Right atrium auricular region (tissue), 2 donors: Measurements from ENCODE around the gene AGXT2. TPM values are rescaled to one million over a fixed set of nuclear protein-coding genes. Genes with fewer than 3 reads are reported as not detected.
A peak's percentile ranks its signal among the peaks of the same experiment; 100 is the strongest.

Experiments
- DNase-seq: peaks from one replicate; pipeline ENCODE4 v3.0.0-alpha.2; 2019; ENCODE audit warnings: low spot score
- H3K27ac ChIP-seq, 2 donors: fragments of 200-600 bp; sonication (generic); 1 replicate in 1 of 2; 2 replicates in 1 of 2; pipeline ENCODE4 v1.5.1; 2016 to 2019
- H3K27me3 ChIP-seq, 2 donors: fragments of 200-600 bp; sonication (generic); one replicate each; pipeline versions ENCODE4 v1.5.1 to v1.6.0; 2017 to 2019
- H3K36me3 ChIP-seq: fragments of 200-600 bp; sonication (generic); one replicate; pipeline ENCODE4 v1.5.1; 2016
- H3K4me1 ChIP-seq, 2 donors: fragments of 200-600 bp; sonication (generic); one replicate each; pipeline versions ENCODE4 v1.5.1 to v1.6.0; 2017 to 2019
- H3K4me3 ChIP-seq, 2 donors: fragments of 200-600 bp; sonication (generic); 1 replicate in 1 of 2; 2 replicates in 1 of 2; pipeline ENCODE4 v1.5.1; 2017 to 2019; ENCODE audit warnings: mild to moderate bottlenecking in 1 of 2, moderate library complexity in 1 of 2
- H3K9me3 ChIP-seq, 2 donors: fragments of 200-600 bp; sonication (generic); one replicate each; pipeline ENCODE4 v1.5.1; 2019
- total RNA-seq, 2 donors: library from RNA; depleted of rRNA; stranded (reverse); fragments of >200 nt; gene quantifications; one replicate each; pipeline ENCODE4 v1.1.0, GENCODE V29; 2016
- TF ChIP-seq, protein P1 (sequence below), 2 donors: fragments of 200-600 bp; sonication (generic); IDR thresholded peaks; one replicate each; pipeline ENCODE4 v1.5.1; 2019; ENCODE audit warnings: antibody characterized with exemption in 2 of 2

Gene AGXT2
- total RNA-seq, 2 donors from 2014 or later = not detected

DNA sequence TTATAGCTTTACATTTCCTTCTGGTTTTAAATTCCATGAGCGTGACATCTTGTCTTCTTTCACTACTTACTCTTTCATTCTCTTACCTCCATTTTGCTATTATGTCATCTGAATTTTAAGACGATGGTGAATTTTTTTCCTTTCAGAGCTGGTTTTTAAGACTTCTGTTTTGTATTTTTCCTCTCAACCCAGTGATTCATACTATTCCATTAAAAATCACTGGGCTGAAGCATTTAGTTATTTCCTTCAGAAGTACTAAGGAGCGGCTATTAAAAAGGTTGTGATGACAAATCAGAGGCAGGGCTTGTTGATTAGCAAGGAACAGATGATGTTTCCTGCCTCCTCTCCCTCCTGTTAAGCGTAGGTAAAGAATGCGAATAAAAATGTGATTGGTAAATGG lies 16.5 kb downstream of the AGXT2 start:
- no peaks in the 10 kb centered on the region for H3K27me3 ChIP-seq
- TF ChIP-seq, protein P1, sequence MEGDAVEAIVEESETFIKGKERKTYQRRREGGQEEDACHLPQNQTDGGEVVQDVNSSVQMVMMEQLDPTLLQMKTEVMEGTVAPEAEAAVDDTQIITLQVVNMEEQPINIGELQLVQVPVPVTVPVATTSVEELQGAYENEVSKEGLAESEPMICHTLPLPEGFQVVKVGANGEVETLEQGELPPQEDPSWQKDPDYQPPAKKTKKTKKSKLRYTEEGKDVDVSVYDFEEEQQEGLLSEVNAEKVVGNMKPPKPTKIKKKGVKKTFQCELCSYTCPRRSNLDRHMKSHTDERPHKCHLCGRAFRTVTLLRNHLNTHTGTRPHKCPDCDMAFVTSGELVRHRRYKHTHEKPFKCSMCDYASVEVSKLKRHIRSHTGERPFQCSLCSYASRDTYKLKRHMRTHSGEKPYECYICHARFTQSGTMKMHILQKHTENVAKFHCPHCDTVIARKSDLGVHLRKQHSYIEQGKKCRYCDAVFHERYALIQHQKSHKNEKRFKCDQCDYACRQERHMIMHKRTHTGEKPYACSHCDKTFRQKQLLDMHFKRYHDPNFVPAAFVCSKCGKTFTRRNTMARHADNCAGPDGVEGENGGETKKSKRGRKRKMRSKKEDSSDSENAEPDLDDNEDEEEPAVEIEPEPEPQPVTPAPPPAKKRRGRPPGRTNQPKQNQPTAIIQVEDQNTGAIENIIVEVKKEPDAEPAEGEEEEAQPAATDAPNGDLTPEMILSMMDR (IDR thresholded peaks at IDR 0.05) = no peak
- DNase-seq = no peak

DNA sequence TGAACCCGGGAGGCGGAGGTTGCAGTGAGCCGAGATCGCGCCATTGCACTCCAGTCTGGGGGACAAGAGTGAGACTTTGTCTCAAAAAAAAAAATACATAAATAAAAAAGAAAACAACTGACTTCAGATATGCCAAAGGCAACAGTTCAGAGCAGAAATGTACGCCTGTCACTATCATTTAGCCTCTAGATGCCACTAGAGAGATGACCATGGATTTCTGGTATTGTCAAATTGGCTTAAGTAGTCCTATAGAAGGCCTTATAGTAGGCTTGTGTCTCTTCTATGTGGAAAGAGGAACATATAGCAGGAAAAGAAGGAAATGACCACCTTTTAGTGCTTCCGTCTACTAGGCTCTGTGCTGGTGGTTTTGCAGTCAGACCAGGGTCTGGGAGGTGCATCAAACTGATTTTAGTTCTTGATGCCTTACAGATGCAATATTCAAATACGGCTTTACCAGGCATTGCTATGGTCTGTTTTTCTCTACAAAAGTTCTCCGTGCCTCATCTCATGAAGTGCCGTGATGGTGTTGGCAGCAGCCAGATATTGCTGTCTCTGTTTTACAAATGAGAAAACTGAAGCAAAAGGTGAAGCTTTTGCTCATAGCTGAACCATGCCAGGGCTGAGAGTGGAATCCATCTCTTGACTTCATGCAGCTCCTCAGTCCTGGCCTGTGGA lies 17.2 kb downstream of the AGXT2 start:
- TF ChIP-seq, protein P1 (IDR thresholded peaks at IDR 0.05) = no peak
- no peaks in the 10 kb centered on the region for H3K9me3 ChIP-seq
- no peak overlapping the region for H3K27ac ChIP-seq
- H3K4me1 ChIP-seq = no peaks in the 10 kb centered on the region
- no peak overlapping the region for H3K4me3 ChIP-seq
- no peaks in the 10 kb centered on the region for H3K36me3 ChIP-seq
- no peak for DNase-seq
- H3K27me3 ChIP-seq = no peaks in the 10 kb centered on the region

More for the DNA sequence above, 16.5 kb downstream of the AGXT2 start:
- no peak overlapping the region for H3K4me3 ChIP-seq
- H3K9me3 ChIP-seq = no peaks in the 10 kb centered on the region
- no peaks in the 10 kb centered on the region for H3K36me3 ChIP-seq
- H3K27ac ChIP-seq = no peak overlapping the region
- H3K4me1 ChIP-seq = no peaks in the 10 kb centered on the region

DNA sequence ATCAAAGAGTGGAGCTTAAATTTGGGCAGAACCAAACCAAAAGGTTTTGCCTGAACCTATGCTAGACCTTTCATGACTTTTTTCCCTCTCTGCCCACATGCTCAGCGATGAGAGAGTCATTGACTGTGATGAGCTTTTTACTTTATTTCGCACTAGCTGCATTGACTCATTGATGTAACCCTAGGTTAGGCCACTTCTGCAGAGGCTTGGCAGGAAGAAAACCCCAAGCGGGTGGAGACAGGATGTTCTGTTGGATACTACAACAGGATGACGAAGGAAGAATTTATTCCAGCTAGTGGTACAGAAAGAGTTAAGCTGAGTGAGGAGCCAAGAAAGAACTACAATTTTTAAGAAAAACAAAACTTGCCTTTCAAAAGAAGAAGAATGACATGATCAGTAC lies 18.4 kb downstream of the AGXT2 start:
- no peaks in the 10 kb centered on the region for H3K4me1 ChIP-seq
- no peak overlapping the region for H3K4me3 ChIP-seq
- H3K27me3 ChIP-seq = no peaks in the 10 kb centered on the region
- TF ChIP-seq, protein P1 (IDR thresholded peaks at IDR 0.05) = no peak
- DNase-seq = no peak
- H3K27ac ChIP-seq = no peak overlapping the region
- H3K9me3 ChIP-seq = no peaks in the 10 kb centered on the region
- no peaks in the 10 kb centered on the region for H3K36me3 ChIP-seq

DNA sequence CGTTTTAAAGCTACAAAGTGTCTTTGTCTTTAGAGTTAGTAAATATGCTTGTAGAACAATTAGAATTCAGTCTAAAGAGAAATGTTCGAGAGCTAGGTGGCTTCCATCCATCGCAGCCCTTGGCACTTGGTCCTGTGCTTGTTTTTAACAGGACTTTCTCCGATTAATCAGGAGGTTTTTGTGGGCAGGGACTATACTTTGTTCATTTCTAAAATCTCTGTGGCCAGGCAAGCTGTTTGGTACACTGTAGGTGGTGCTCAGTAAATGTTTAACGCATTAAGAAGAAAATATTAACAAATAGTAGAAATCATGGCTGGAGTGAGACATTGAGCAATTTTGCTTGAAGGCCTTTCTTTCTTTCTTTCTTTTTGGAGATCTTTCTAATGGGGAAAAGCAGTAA lies 20.8 kb downstream of the AGXT2 start:
- Histone ChIP-seq H3K27me3 (no peaks in the 10 kb centered on the region), H3K4me1 (no peaks in the 10 kb centered on the region), H3K9me3 (no peaks in the 10 kb centered on the region), H3K4me3 (no peak overlapping the region), H3K36me3 (no peaks in the 10 kb centered on the region), H3K27ac (peak overlapping the region in 1 of 2 donors; percentile 75)
- TF ChIP-seq, protein P1 (IDR thresholded peaks at IDR 0.05) = no peak
- DNase-seq = no peak

DNA sequence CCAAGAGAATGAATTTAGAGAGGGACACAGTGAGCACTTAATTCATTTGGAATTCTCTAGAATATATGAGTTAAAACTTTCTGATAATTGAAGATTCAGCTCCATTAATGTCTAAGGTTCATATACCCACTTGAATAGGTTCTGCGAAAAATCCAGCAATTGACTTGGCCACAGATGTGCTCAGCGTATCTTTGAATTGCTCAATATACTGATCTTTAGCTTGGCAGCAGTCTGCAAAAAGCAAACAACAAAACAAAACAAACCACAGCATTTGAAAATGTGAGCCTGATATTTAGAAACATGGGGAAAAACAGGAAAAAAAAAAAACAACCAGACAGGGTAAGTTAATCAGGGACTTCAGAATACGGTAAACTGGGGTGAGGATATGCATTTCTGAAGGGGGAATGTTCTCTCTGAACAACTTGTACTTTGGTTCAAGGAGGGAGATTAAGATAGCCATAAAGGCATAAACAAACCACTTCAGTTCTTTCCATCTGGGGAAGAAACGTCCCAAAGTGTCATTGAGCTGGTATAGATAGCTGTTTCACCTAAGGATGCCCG lies 21.4 kb downstream of the AGXT2 start:
- Histone ChIP-seq H3K4me1 (no peaks in the 10 kb centered on the region), H3K27me3 (no peaks in the 10 kb centered on the region), H3K27ac (peak overlapping the region in 1 of 2 donors; percentile 75), H3K36me3 (no peaks in the 10 kb centered on the region), H3K9me3 (no peaks in the 10 kb centered on the region), H3K4me3 (no peak overlapping the region)
- no peak for DNase-seq
- TF ChIP-seq, protein P1 (IDR thresholded peaks at IDR 0.05) = no peak
